ENCODE measurements around the gene PGAM2.

PGAM2 gene

GRCh38 chr7:44083796-44084195 lies 18.4 kb upstream of the PGAM2 start:
- DNase-seq (ENCODE audit: low read depth) = no peak

GRCh38 chr7:44082541-44083207 lies 17.3 kb upstream of the PGAM2 start:
- DNase-seq (ENCODE audit: low read depth) = peak; percentile 95

- no peak for DNase-seq (ENCODE audit: low read depth)
Measured at GRCh38 chr7:44081266-44081748, 15.9 kb upstream of the PGAM2 start.

GRCh38 chr7:44080686-44081265 lies 15.4 kb upstream of the PGAM2 start:
- DNase-seq (ENCODE audit: low read depth) = no peak

GRCh38 chr7:44080118-44080517 lies 14.8 kb upstream of the PGAM2 start:
- DNase-seq (ENCODE audit: low read depth) = no peak

- no peak for DNase-seq (ENCODE audit: low read depth)
Measured at GRCh38 chr7:44079331-44080021, 14.1 kb upstream of the PGAM2 start.

- no peak for DNase-seq (ENCODE audit: low read depth)
Measured at GRCh38 chr7:44078521-44078920, 13.2 kb upstream of the PGAM2 start.

GRCh38 chr7:44077681-44078091 lies 12.3 kb upstream of the PGAM2 start:
- no peak for DNase-seq (ENCODE audit: low read depth)

GRCh38 chr7:44077061-44077460 lies 11.7 kb upstream of the PGAM2 start:
- DNase-seq (ENCODE audit: low read depth) = no peak

- no peak for DNase-seq (ENCODE audit: low read depth)
Measured at GRCh38 chr7:44076101-44076895, 10.9 kb upstream of the PGAM2 start.

- DNase-seq (ENCODE audit: low read depth) = no peak
Measured at GRCh38 chr7:44075296-44076075, 10.1 kb upstream of the PGAM2 start.

- no peak for DNase-seq (ENCODE audit: low read depth)
Measured at GRCh38 chr7:44074349-44074695, 9.0 kb upstream of the PGAM2 start.

- DNase-seq (ENCODE audit: low read depth) = peak; percentile 31
Measured at GRCh38 chr7:44073664-44074348, 8.4 kb upstream of the PGAM2 start.

GRCh38 chr7:44072364-44073231 lies 7.2 kb upstream of the PGAM2 start:
- DNase-seq (ENCODE audit: low read depth) = peak; percentile 55

- no peak for DNase-seq (ENCODE audit: low read depth)
Measured at GRCh38 chr7:44071726-44072363, 6.5 kb upstream of the PGAM2 start.

GRCh38 chr7:44068054-44068453 lies 2.7 kb upstream of the PGAM2 start:
- DNase-seq (ENCODE audit: low read depth) = no peak

- DNase-seq (ENCODE audit: low read depth) = no peak
Measured at GRCh38 chr7:44067064-44067951, 1.9 kb upstream of the PGAM2 start.

GRCh38 chr7:44066494-44067063 lies 1.2 kb upstream of the PGAM2 start:
- DNase-seq (ENCODE audit: low read depth) = no peak

Measured in non-pigmented ciliary epithelial cell (primary cell).